HepG2 (cell line): ENCODE results near the gene TBC1D4. TPM values are rescaled to one million over a fixed set of nuclear protein-coding genes. Genes with fewer than 3 reads are reported as not detected.

ENCODE experiments used
- BHLHE40 ChIP-seq: IDR thresholded peaks from 2 replicates; pipeline ENCODE4 v1.6.1; 2011; ENCODE audit warnings: low read length, improper control_type of control experiment
- DRAP1 ChIP-seq: IDR thresholded peaks from 2 replicates; pipeline ENCODE4 v1.6.1; 2016; ENCODE audit warnings: missing genetic modification reagents, missing compliant biosample characterization
- FOXO1 ChIP-seq: sonication (generic); formaldehyde crosslinking; IDR thresholded peaks from 2 replicates; pipeline ENCODE4 v1.4.0; 2020; ENCODE audit warnings: missing genetic modification reagents
- HDAC1 ChIP-seq: sonication (generic); formaldehyde crosslinking; IDR thresholded peaks from 2 replicates; pipeline ENCODE4 v1.5.1; 2020; ENCODE audit warnings: mild to moderate bottlenecking, missing genetic modification reagents
- MED8 ChIP-seq: sonication (generic); formaldehyde crosslinking; IDR thresholded peaks from 2 replicates; pipeline ENCODE4 v1.8.1; 2023; ENCODE audit warnings: mild to moderate bottlenecking, missing genetic modification reagents; ENCODE audit not compliant: insufficient replicate concordance
- MLX ChIP-seq: IDR thresholded peaks from 2 replicates; pipeline ENCODE4 v1.6.1; 2016
- PATZ1 ChIP-seq: sonication (generic); formaldehyde crosslinking; IDR thresholded peaks from 2 replicates; pipeline ENCODE4 v1.4.0; 2020; ENCODE audit warnings: missing genetic modification reagents
- SKIL ChIP-seq: sonication (generic); formaldehyde crosslinking; IDR thresholded peaks from 2 replicates; pipeline ENCODE4 v1.8.0; 2022; ENCODE audit warnings: missing genetic modification reagents, mild to moderate bottlenecking, moderate library complexity, borderline replicate concordance
- SSRP1 ChIP-seq: IDR thresholded peaks from 2 replicates; pipeline ENCODE4 v1.6.1; 2016; ENCODE audit warnings: control low read depth
- YEATS4 ChIP-seq: sonication (generic); formaldehyde crosslinking; IDR thresholded peaks from 2 replicates; pipeline ENCODE4 v1.4.0; 2020; ENCODE audit warnings: missing genetic modification reagents, borderline replicate concordance
- ZGPAT ChIP-seq: IDR thresholded peaks from 2 replicates; pipeline ENCODE4 v1.6.1; 2016; ENCODE audit warnings: mild to moderate bottlenecking
- ZNF12 ChIP-seq: sonication (generic); formaldehyde crosslinking; IDR thresholded peaks from 2 replicates; pipeline ENCODE4 v1.5.0; 2020; ENCODE audit warnings: missing genetic modification reagents
- ZNF276 ChIP-seq: sonication (generic); formaldehyde crosslinking; IDR thresholded peaks from 2 replicates; pipeline ENCODE4 v1.4.0; 2020; ENCODE audit warnings: mild to moderate bottlenecking, low read depth, missing genetic modification reagents
- ZNF354B ChIP-seq: sonication (generic); formaldehyde crosslinking; IDR thresholded peaks from 2 replicates; pipeline ENCODE4 v1.8.0; 2022; ENCODE audit warnings: mild to moderate bottlenecking, missing genetic modification reagents
- ZZZ3 ChIP-seq: sonication (generic); formaldehyde crosslinking; IDR thresholded peaks from 2 replicates; pipeline ENCODE4 v1.4.0; 2020; ENCODE audit warnings: missing genetic modification reagents, mild to moderate bottlenecking, borderline replicate concordance
- polyA plus RNA-seq, 8 experiments: library from polyadenylated mRNA; depleted of rRNA in 3 of 8; stranded (reverse) in 7 of 8; unstranded in 1 of 8; fragments of >200 nt; fragmentation: Illumina TruSeq in 4 of 8; extraction: Trizol in 4 of 8; gene quantifications; 2 replicates each; pipeline versions ENCODE4 v1.2.1 to v1.2.3, GENCODE V29; 2011 to 2016; ENCODE audit warnings: low read depth in 4 of 8, missing spikeins in 1 of 8, mixed read lengths in 1 of 8; ENCODE audit not compliant: insufficient read depth in 1 of 8
- total RNA-seq, 5 experiments: library from RNA; depleted of rRNA; stranded (reverse); fragments of >200 nt; fragmentation: Illumina TruSeq; extraction: Trizol; gene quantifications; 2 replicates each; pipeline ENCODE4 v1.2.3, GENCODE V29; 2016; ENCODE audit warnings: low read depth in 1 of 5
- TF ChIP-seq, protein P1 (sequence below): sonication (generic); formaldehyde crosslinking; IDR thresholded peaks from 2 replicates; pipeline ENCODE4 v1.4.0; 2020; ENCODE audit warnings: low read depth, mild to moderate bottlenecking, missing genetic modification reagents
- TF ChIP-seq, protein P2 (sequence below): conservative IDR thresholded peaks from 2 replicates; pipeline ENCODE4 v1.6.1; 2018; ENCODE audit warnings: missing genetic modification reagents

TBC1D4 gene
- total and polyA plus RNA-seq, 2 of the 13 experiments (the other 11 are each of a cell fraction or from before 2014, with no cell fraction given): 35.9 to 64.4 TPM

DNA sequence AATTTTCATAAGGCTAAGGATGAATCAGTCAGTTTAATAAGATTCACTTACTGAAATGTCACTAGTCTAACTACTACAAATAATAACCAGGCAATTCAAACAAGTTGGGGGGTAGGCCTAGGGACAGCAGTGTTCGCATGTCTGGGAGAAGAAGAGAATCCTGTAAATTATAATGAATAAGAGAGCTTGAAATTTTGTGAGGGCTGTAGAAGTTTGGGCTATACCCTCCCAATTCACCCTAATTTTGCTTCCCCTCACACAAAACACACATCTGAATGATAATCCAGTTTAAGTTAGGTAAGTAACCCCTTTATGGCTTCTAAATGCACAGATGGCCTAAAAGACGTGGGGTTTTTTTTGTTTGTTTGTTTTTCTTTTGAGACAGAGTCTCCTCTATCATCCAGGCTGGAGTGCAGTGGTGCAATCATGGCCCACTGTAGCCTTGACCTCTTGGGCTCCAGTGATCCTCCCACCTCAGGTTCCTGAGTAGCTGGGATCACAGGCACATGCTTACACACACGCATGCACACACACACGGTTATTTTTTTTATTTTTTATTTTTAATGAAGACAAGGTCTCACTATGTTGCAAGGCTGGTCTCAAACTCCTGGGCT is 69.9 kb downstream of the TBC1D4 start (continued):
- 0 out of 2 replicates have a peak, but pooled peaks have one; percentile 38 for TF ChIP-seq ZNF12 (CRISPR knock-in tag)
- TF ChIP-seq SKIL (CRISPR knock-in tag): peak; percentile 68; the same call in 1 of the 2 replicates
- TF ChIP-seq, protein P1, sequence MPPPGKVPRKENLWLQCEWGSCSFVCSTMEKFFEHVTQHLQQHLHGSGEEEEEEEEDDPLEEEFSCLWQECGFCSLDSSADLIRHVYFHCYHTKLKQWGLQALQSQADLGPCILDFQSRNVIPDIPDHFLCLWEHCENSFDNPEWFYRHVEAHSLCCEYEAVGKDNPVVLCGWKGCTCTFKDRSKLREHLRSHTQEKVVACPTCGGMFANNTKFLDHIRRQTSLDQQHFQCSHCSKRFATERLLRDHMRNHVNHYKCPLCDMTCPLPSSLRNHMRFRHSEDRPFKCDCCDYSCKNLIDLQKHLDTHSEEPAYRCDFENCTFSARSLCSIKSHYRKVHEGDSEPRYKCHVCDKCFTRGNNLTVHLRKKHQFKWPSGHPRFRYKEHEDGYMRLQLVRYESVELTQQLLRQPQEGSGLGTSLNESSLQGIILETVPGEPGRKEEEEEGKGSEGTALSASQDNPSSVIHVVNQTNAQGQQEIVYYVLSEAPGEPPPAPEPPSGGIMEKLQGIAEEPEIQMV: peak; percentile 43; the same call in 1 of the 2 replicates
- TF ChIP-seq BHLHE40: no peak
- peak; percentile 54; the same call in 1 of the 2 replicates for TF ChIP-seq PATZ1 (CRISPR knock-in tag)
- TF ChIP-seq HDAC1 (CRISPR knock-in tag): peak; percentile 77
- TF ChIP-seq ZZZ3 (CRISPR knock-in tag): no peak
- TF ChIP-seq, protein P2, sequence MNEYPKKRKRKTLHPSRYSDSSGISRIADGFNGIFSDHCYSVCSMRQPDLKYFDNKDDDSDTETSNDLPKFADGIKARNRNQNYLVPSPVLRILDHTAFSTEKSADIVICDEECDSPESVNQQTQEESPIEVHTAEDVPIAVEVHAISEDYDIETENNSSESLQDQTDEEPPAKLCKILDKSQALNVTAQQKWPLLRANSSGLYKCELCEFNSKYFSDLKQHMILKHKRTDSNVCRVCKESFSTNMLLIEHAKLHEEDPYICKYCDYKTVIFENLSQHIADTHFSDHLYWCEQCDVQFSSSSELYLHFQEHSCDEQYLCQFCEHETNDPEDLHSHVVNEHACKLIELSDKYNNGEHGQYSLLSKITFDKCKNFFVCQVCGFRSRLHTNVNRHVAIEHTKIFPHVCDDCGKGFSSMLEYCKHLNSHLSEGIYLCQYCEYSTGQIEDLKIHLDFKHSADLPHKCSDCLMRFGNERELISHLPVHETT (CRISPR knock-in tag): 0 out of 2 replicates have a peak, but pooled peaks have one; percentile 40
- TF ChIP-seq DRAP1 (CRISPR knock-in tag): peak; percentile 41; the same call in 1 of the 2 replicates
- TF ChIP-seq MLX: peak; percentile 77
- peak; percentile 77; the same call in 1 of the 2 replicates for TF ChIP-seq SSRP1 (CRISPR knock-in tag)
- TF ChIP-seq ZGPAT (CRISPR knock-in tag): peak; percentile 76
- peak; percentile 94 for TF ChIP-seq FOXO1
- peak; percentile 27 for TF ChIP-seq MED8 (CRISPR knock-in tag)
- TF ChIP-seq YEATS4 (CRISPR knock-in tag): no peak
- TF ChIP-seq ZNF276: no peak
- no peak for TF ChIP-seq ZNF354B (CRISPR knock-in tag)
